ENCODE measurements around the gene CCSER1.
"Not testable (repeated sequence)": the region's sequence is repeated elsewhere in the genome, so short reads cannot be mapped to it uniquely, and the experiment has no call there.

Gene CCSER1

GRCh38 chr4:91304292-91304691 lies 1177.1 kb downstream of the CCSER1 start:
- FAIRE-seq, result no peak

- no peak for FAIRE-seq
Observed at GRCh38 chr4:91317434-91317833, 1190.2 kb downstream of the CCSER1 start.

GRCh38 chr4:91319556-91320268 lies 1192.5 kb downstream of the CCSER1 start:
- FAIRE-seq, result no peak

GRCh38 chr4:91322961-91323360 lies 1195.8 kb downstream of the CCSER1 start:
- FAIRE-seq, result no peak

- FAIRE-seq, result no peak
Observed at GRCh38 chr4:91325495-91325894, 1198.3 kb downstream of the CCSER1 start.

- FAIRE-seq, result not testable (repeated sequence)
Observed at GRCh38 chr4:91326167-91326566, 1199.0 kb downstream of the CCSER1 start.

- FAIRE-seq, result no peak
Observed at GRCh38 chr4:91330555-91331137, 1203.5 kb downstream of the CCSER1 start.

GRCh38 chr4:91340822-91341221 lies 1213.6 kb downstream of the CCSER1 start:
- no peak for FAIRE-seq

- no peak for FAIRE-seq
Observed at GRCh38 chr4:91345632-91346031, 1218.4 kb downstream of the CCSER1 start.

GRCh38 chr4:91356496-91356895 lies 1229.3 kb downstream of the CCSER1 start:
- FAIRE-seq, result not testable (repeated sequence)

- FAIRE-seq, result not testable (repeated sequence)
Observed at GRCh38 chr4:91358016-91358415, 1230.8 kb downstream of the CCSER1 start.

GRCh38 chr4:91358621-91359020 lies 1231.4 kb downstream of the CCSER1 start:
- FAIRE-seq, result not testable (repeated sequence)

GRCh38 chr4:91359041-91360031 lies 1232.1 kb downstream of the CCSER1 start:
- no peak for FAIRE-seq

GRCh38 chr4:91362125-91362524 lies 1234.9 kb downstream of the CCSER1 start:
- no peak for FAIRE-seq

GRCh38 chr4:91366554-91366953 lies 1239.4 kb downstream of the CCSER1 start:
- FAIRE-seq, result no peak

- FAIRE-seq, result no peak
Observed at GRCh38 chr4:91369116-91369515, 1241.9 kb downstream of the CCSER1 start.

- no peak for FAIRE-seq
Observed at GRCh38 chr4:91373546-91373945, 1246.4 kb downstream of the CCSER1 start.

GRCh38 chr4:91405431-91405830 lies 1278.2 kb downstream of the CCSER1 start:
- FAIRE-seq, result not testable (repeated sequence)

GRCh38 chr4:91422011-91422410 lies 1294.8 kb downstream of the CCSER1 start:
- FAIRE-seq, result no peak

GRCh38 chr4:91426725-91427124 lies 1299.5 kb downstream of the CCSER1 start:
- no peak for FAIRE-seq

GRCh38 chr4:91427171-91427570 lies 1300.0 kb downstream of the CCSER1 start:
- FAIRE-seq, result no peak

GRCh38 chr4:91434631-91435030 lies 1307.4 kb downstream of the CCSER1 start:
- FAIRE-seq, result no peak

GRCh38 chr4:91436556-91436955 lies 1309.4 kb downstream of the CCSER1 start:
- no peak for FAIRE-seq
